Right atrium auricular region (tissue), 2 donors: ENCODE results near the gene LPP. TPM values are rescaled to one million over a fixed set of nuclear protein-coding genes. Genes with fewer than 3 reads are reported as not detected.
A peak's percentile ranks its signal among the peaks of the same experiment; 100 is the strongest.

Experiments
- DNase-seq: peaks from one replicate; pipeline ENCODE4 v3.0.0-alpha.2; 2019; ENCODE audit warnings: low spot score
- H3K27ac ChIP-seq, 2 donors: fragments of 200-600 bp; sonication (generic); 1 replicate in 1 of 2; 2 replicates in 1 of 2; pipeline ENCODE4 v1.5.1; 2016 to 2019
- H3K27me3 ChIP-seq, 2 donors: fragments of 200-600 bp; sonication (generic); one replicate each; pipeline versions ENCODE4 v1.5.1 to v1.6.0; 2017 to 2019
- H3K36me3 ChIP-seq: fragments of 200-600 bp; sonication (generic); one replicate; pipeline ENCODE4 v1.5.1; 2016
- H3K4me1 ChIP-seq, 2 donors: fragments of 200-600 bp; sonication (generic); one replicate each; pipeline versions ENCODE4 v1.5.1 to v1.6.0; 2017 to 2019
- H3K4me3 ChIP-seq, 2 donors: fragments of 200-600 bp; sonication (generic); 1 replicate in 1 of 2; 2 replicates in 1 of 2; pipeline ENCODE4 v1.5.1; 2017 to 2019; ENCODE audit warnings: mild to moderate bottlenecking in 1 of 2, moderate library complexity in 1 of 2
- H3K9me3 ChIP-seq, 2 donors: fragments of 200-600 bp; sonication (generic); one replicate each; pipeline ENCODE4 v1.5.1; 2019
- CTCF ChIP-seq, 2 donors: fragments of 200-600 bp; sonication (generic); IDR thresholded peaks; one replicate each; pipeline ENCODE4 v1.5.1; 2019; ENCODE audit warnings: antibody characterized with exemption in 2 of 2
- total RNA-seq, 2 donors: library from RNA; depleted of rRNA; stranded (reverse); fragments of >200 nt; gene quantifications; one replicate each; pipeline ENCODE4 v1.1.0, GENCODE V29; 2016

The LPP gene
- total RNA-seq, 2 donors from 2014 or later, result 117 to 186 TPM

- H3K36me3 ChIP-seq, result no peaks in the 10 kb centered on the region
- DNase-seq, result no peak
- no peaks in the 10 kb centered on the region for H3K27me3 ChIP-seq
- H3K27ac ChIP-seq, result peak overlapping the region in 1 of 2 donors; percentile 6
- H3K9me3 ChIP-seq, result no peaks in the 10 kb centered on the region
- H3K4me1 ChIP-seq, result peaks cover 0 to 13% of the 10 kb centered on the region in 2 donors
- no peak overlapping the region for H3K4me3 ChIP-seq
- TF ChIP-seq CTCF (IDR thresholded peaks at IDR 0.05), result no peak
These were observed 45.1 kb upstream of the LPP start for GRCh38 chr3:188108703-188109412.

- Histone ChIP-seq H3K4me1 (peaks cover 0 to 13% of the 10 kb centered on the region in 2 donors), H3K4me3 (no peak overlapping the region), H3K27me3 (no peaks in the 10 kb centered on the region), H3K36me3 (no peaks in the 10 kb centered on the region), H3K27ac (peak overlapping the region; percentile 20 to 84), H3K9me3 (no peaks in the 10 kb centered on the region)
- TF ChIP-seq CTCF (IDR thresholded peaks at IDR 0.05), result no peak
- no peak for DNase-seq
These were observed 42.9 kb upstream of the LPP start for GRCh38 chr3:188111002-188111584.

GRCh38 chr3:188113756-188114155 is 40.2 kb upstream of the LPP start:
- DNase-seq, result no peak
- no peak for TF ChIP-seq CTCF (IDR thresholded peaks at IDR 0.05)
- H3K27ac ChIP-seq, result no peak overlapping the region
- H3K4me1 ChIP-seq, result peaks cover 0 to 13% of the 10 kb centered on the region in 2 donors
- H3K4me3 ChIP-seq, result no peak overlapping the region
- no peaks in the 10 kb centered on the region for H3K9me3 ChIP-seq
- no peaks in the 10 kb centered on the region for H3K36me3 ChIP-seq
- H3K27me3 ChIP-seq, result no peaks in the 10 kb centered on the region

GRCh38 chr3:188119846-188120245 is 34.1 kb upstream of the LPP start:
- Histone ChIP-seq H3K36me3 (no peaks in the 10 kb centered on the region), H3K27ac (no peak overlapping the region), H3K27me3 (no peaks in the 10 kb centered on the region), H3K9me3 (no peaks in the 10 kb centered on the region), H3K4me3 (no peak overlapping the region), H3K4me1 (no peaks in the 10 kb centered on the region)
- TF ChIP-seq CTCF (IDR thresholded peaks at IDR 0.05), result no peak
- no peak for DNase-seq

- H3K36me3 ChIP-seq, result no peaks in the 10 kb centered on the region
- peaks cover 0 to 10% of the 10 kb centered on the region in 2 donors for H3K4me1 ChIP-seq
- H3K27me3 ChIP-seq, result no peaks in the 10 kb centered on the region
- no peak for TF ChIP-seq CTCF (IDR thresholded peaks at IDR 0.05)
- peak overlapping the region in 1 of 2 donors; percentile 76 for H3K27ac ChIP-seq
- no peaks in the 10 kb centered on the region for H3K9me3 ChIP-seq
- H3K4me3 ChIP-seq, result no peak overlapping the region
- DNase-seq, result no peak
These were observed 31.3 kb upstream of the LPP start for GRCh38 chr3:188122571-188123169.
